ENCODE measurements around the gene MED15. TPM values are rescaled to one million over a fixed set of nuclear protein-coding genes. Genes with fewer than 3 reads are reported as not detected.
"Not testable (repeated sequence)": the region's sequence is repeated elsewhere in the genome, so short reads cannot be mapped to it uniquely, and the experiment has no call there.

The MED15 gene
- total and polyA plus RNA-seq, 7 donors, result 25.8 to 86.8 (median 37.5) TPM

GRCh38 chr22:20589614-20590476 lies 82.4 kb downstream of the MED15 start:
- Histone ChIP-seq H3K4me3 (no peak overlapping the region), H3K36me3 (peaks cover 23 to 34% (median 28%) of the 10 kb centered on the region in 4 donors), H3K27me3 (no peaks in the 10 kb centered on the region), H3K4me1 (peaks cover 0 to 5% (median 0%) of the 10 kb centered on the region in 4 donors), H3K9me3 (no peaks in the 10 kb centered on the region), H3K27ac (no peak overlapping the region)
- no peak for DNase-seq
- 81 to 83% methylated on average over 15 of the region's 15 CpGs for WGBS, 2 donors
- TF ChIP-seq POLR2A (IDR thresholded peaks at IDR 0.05) (no peak), CTCF (IDR thresholded peaks at IDR 0.05) (no peak), POLR2AphosphoS5 (IDR thresholded peaks at IDR 0.05) (no peak), EP300 (IDR thresholded peaks at IDR 0.05) (no peak)
- intact Hi-C loops (cut with DNase I), result no loop called here

- Histone ChIP-seq H3K9me3 (no peaks in the 10 kb centered on the region), H3K27me3 (no peaks in the 10 kb centered on the region), H3K4me3 (no peak overlapping the region), H3K36me3 (peaks cover 15 to 26% (median 20%) of the 10 kb centered on the region in 4 donors), H3K27ac (no peak overlapping the region), H3K4me1 (peaks cover 0 to 5% (median 0%) of the 10 kb centered on the region in 4 donors)
- WGBS, 2 donors, result 87 to 96% methylated on average over 9 of the region's 9 CpGs
- TF ChIP-seq CTCF (IDR thresholded peaks at IDR 0.05) (no peak), EP300 (IDR thresholded peaks at IDR 0.05) (no peak)
- intact Hi-C loops (cut with DNase I), result no loop called here
- no peak for DNase-seq
Observed at GRCh38 chr22:20590477-20591294, 83.3 kb downstream of the MED15 start.

- TF ChIP-seq EP300 (IDR thresholded peaks at IDR 0.05) (no peak), POLR2A (IDR thresholded peaks at IDR 0.05) (no peak), POLR2AphosphoS5 (IDR thresholded peaks at IDR 0.05) (no peak), CTCF (IDR thresholded peaks at IDR 0.05) (no peak)
- WGBS, 2 donors, result 92 to 94% methylated on average over 10 of the region's 10 CpGs
- peaks cover 0 to 5% (median 0%) of the 10 kb centered on the region in 4 donors for H3K4me1 ChIP-seq
- no peaks in the 10 kb centered on the region for H3K27me3 ChIP-seq
- H3K9me3 ChIP-seq, result no peaks in the 10 kb centered on the region
- peaks cover 9 to 20% (median 14%) of the 10 kb centered on the region in 4 donors for H3K36me3 ChIP-seq
- no peak overlapping the region for H3K27ac ChIP-seq
- intact Hi-C loops (cut with DNase I), result no loop called here
- DNase-seq, result no peak
- H3K4me3 ChIP-seq, result no peak overlapping the region
Observed at GRCh38 chr22:20591295-20591645, 83.9 kb downstream of the MED15 start.

- Histone ChIP-seq H3K27me3 (no peaks in the 10 kb centered on the region), H3K4me3 (no peak overlapping the region), H3K27ac (no peak overlapping the region), H3K4me1 (peaks cover 0 to 5% (median 0%) of the 10 kb centered on the region in 4 donors), H3K36me3 (peaks cover 5 to 15% (median 9%) of the 10 kb centered on the region in 4 donors), H3K9me3 (no peaks in the 10 kb centered on the region)
- intact Hi-C loops (cut with DNase I), result no loop called here
- DNase-seq, result no peak
- WGBS, 2 donors, result 81 to 87% methylated on average over 28 of the region's 28 CpGs
- no peak for TF ChIP-seq CTCF (IDR thresholded peaks at IDR 0.05)
- TF ChIP-seq POLR2A (IDR thresholded peaks at IDR 0.05), result no peak
- TF ChIP-seq POLR2AphosphoS5 (IDR thresholded peaks at IDR 0.05), result no peak
- no peak for TF ChIP-seq EP300 (IDR thresholded peaks at IDR 0.05)
Observed at GRCh38 chr22:20591660-20592310, 84.4 kb downstream of the MED15 start.

- H3K27me3 ChIP-seq; H3K4me3 ChIP-seq; H3K36me3 ChIP-seq; H3K9me3 ChIP-seq; DNase-seq; H3K4me1 ChIP-seq; H3K27ac ChIP-seq; intact Hi-C loops (cut with DNase I): not testable (repeated sequence)
Observed at GRCh38 chr22:20594038-20594437, 86.6 kb downstream of the MED15 start.

GRCh38 chr22:20594486-20594885 lies 87.1 kb downstream of the MED15 start:
- H3K36me3 ChIP-seq; intact Hi-C loops (cut with DNase I); H3K4me1 ChIP-seq; H3K27me3 ChIP-seq; H3K9me3 ChIP-seq; DNase-seq; H3K4me3 ChIP-seq; H3K27ac ChIP-seq: not testable (repeated sequence)
- 87 to 89% methylated on average over 4 of the region's 4 CpGs for WGBS, 2 donors

Data from sigmoid colon (tissue), 7 donors.